Panc1 (cell line): ENCODE measurements around the gene PPOX. TPM values are rescaled to one million over a fixed set of nuclear protein-coding genes. Genes with fewer than 3 reads are reported as not detected.

Source experiments
- ATAC-seq: fragments of 200-7000 bp; cut with Tn5 transposase; 2 replicates; pipeline ENCODE4 v1.9.1; 2020; ENCODE audit warnings: mild to moderate bottlenecking, moderate library complexity
- BruUV-seq: library from RNA; stranded (reverse); fragments of 400-500 nt; replicated peaks from 2 replicates; lab custom pipeline; 2021; lab: Mats Ljungman, UMichigan
- CTCF ChIA-PET: fragments of 300-600 bp; sonication (Branson Sonifier 250); formaldehyde crosslinking; loops from one replicate; lab custom pipeline; 2022; ENCODE audit warnings: antibody characterized with exemption; lab: Charles Lee
- POLR2A ChIA-PET: fragments of 300-600 bp; sonication (Branson Sonifier 250); formaldehyde crosslinking; loops from one replicate; lab custom pipeline; 2022; ENCODE audit warnings: antibody characterized with exemption; lab: Charles Lee
- DNase-seq: peaks from one replicate; pipeline ENCODE4 v3.0.0-alpha.2; 2010; ENCODE audit warnings: low read depth, low spot score
- H3K27ac ChIP-seq: 2 replicates; pipeline ENCODE4 v1.5.1; 2011; ENCODE audit warnings: mild to moderate bottlenecking, low read length, inconsistent platforms
- H3K27me3 ChIP-seq: fragments of 200-500 bp; sonication (Bioruptor generic); 2 replicates; pipeline ENCODE4 v1.6.0; 2014; ENCODE audit warnings: low read length, inconsistent platforms; ENCODE audit not compliant: control insufficient read depth, insufficient read depth
- H3K36me3 ChIP-seq: fragments of 200-500 bp; sonication (Bioruptor generic); 2 replicates; pipeline ENCODE4 v1.5.1; 2014; ENCODE audit warnings: inconsistent platforms, mild to moderate bottlenecking, low read length, moderate library complexity; ENCODE audit not compliant: control insufficient read depth, insufficient read depth
- H3K4me1 ChIP-seq: 2 replicates; pipeline ENCODE4 v1.5.1; 2011; ENCODE audit warnings: inconsistent platforms, mild to moderate bottlenecking, low read length, moderate library complexity; ENCODE audit not compliant: control insufficient read depth, insufficient read depth
- H3K4me3 ChIP-seq, 2 experiments: 2 replicates each; pipeline ENCODE4 v1.5.1; 2011 to 2012; ENCODE audit warnings: low read depth in 2 of 2, low read length in 2 of 2, mild to moderate bottlenecking in 2 of 2, inconsistent platforms in 1 of 2, moderate library complexity in 1 of 2
- H3K9me3 ChIP-seq: fragments of 200-500 bp; sonication (Bioruptor generic); 2 replicates; pipeline ENCODE4 v1.5.1; 2014; ENCODE audit warnings: low read depth, mild to moderate bottlenecking, inconsistent platforms, low read length, moderate library complexity; ENCODE audit not compliant: control insufficient read depth, insufficient read depth
- POLR2AphosphoS5 ChIP-seq: IDR thresholded peaks from 2 replicates; pipeline ENCODE4 v1.6.1; 2012; ENCODE audit warnings: mild to moderate bottlenecking, low read depth, low read length, moderate library complexity
- REST ChIP-seq, 2 experiments: IDR thresholded peaks; 2 replicates each; pipeline ENCODE4 v1.6.1; 2011 to 2012; ENCODE audit warnings: low read depth in 2 of 2, control low read depth in 1 of 2, low read length in 1 of 2, mild to moderate bottlenecking in 1 of 2, moderate library complexity in 1 of 2; ENCODE audit not compliant: insufficient read depth in 1 of 2
- SIN3A ChIP-seq: IDR thresholded peaks from 2 replicates; pipeline ENCODE4 v1.6.1; 2012; ENCODE audit warnings: low read depth, mild to moderate bottlenecking, low read length, moderate library complexity, borderline replicate concordance; ENCODE audit not compliant: insufficient read depth
- TCF7L2 ChIP-seq: IDR thresholded peaks from 2 replicates; pipeline ENCODE4 v1.6.1; 2011; ENCODE audit warnings: mild to moderate bottlenecking, low read depth, low read length, inconsistent platforms
- in situ Hi-C: cut with HindIII; loops from 2 replicates; pipeline ENCODE4 v1.10.0; 2016; ENCODE audit warnings: low sequenced_read_pairs, low pct_unique_long_range_greater_than_20kb
- intact Hi-C: fragments of 100-400 bp; cut with micrococcal nuclease; formaldehyde crosslinking; loops from one replicate; pipeline ENCODE4 v1.10.0; 2022; ENCODE audit not compliant: unreplicated experiment
- total RNA-seq: library from RNA; stranded (reverse); gene quantifications from one replicate; pipeline ENCODE4 v1.2.1, GENCODE V29; 2021; ENCODE audit not compliant: unreplicated experiment
- TF ChIP-seq, protein P1 (sequence below): fragments of 450-650 bp; IDR thresholded peaks from 2 replicates; pipeline ENCODE4 v1.5.1; 2017; ENCODE audit warnings: mild to moderate bottlenecking

PPOX gene
- total RNA-seq, 1 experiment from 2014 or later = 20.6 TPM

DNA sequence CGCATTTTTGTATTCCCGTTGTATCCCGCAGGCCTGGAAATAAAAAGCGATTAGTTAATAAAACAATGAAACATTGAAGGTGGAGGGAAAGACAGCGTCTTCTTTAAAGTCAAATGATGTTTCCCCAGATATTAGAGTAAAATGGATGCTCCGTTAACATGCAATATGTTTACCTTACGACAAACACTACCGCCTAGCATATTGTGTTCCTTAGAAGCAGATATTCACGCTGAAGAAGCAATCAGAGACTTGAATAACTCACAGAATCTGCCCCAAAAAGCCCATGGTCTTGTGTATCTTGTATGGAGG lies 11.7 kb downstream of the PPOX start:
- Histone ChIP-seq H3K4me1 (peaks cover 10% of the 10 kb centered on the region), H3K9me3 (no peaks in the 10 kb centered on the region), H3K27ac (peak overlapping the region; percentile 93), H3K36me3 (peaks cover 16% of the 10 kb centered on the region), H3K4me3 (peak overlapping the region; percentile 82 to 90), H3K27me3 (no peaks in the 10 kb centered on the region)
- intact Hi-C loops (no loop called here), in situ Hi-C loops (no loop called here)
- TF ChIP-seq, protein P1, sequence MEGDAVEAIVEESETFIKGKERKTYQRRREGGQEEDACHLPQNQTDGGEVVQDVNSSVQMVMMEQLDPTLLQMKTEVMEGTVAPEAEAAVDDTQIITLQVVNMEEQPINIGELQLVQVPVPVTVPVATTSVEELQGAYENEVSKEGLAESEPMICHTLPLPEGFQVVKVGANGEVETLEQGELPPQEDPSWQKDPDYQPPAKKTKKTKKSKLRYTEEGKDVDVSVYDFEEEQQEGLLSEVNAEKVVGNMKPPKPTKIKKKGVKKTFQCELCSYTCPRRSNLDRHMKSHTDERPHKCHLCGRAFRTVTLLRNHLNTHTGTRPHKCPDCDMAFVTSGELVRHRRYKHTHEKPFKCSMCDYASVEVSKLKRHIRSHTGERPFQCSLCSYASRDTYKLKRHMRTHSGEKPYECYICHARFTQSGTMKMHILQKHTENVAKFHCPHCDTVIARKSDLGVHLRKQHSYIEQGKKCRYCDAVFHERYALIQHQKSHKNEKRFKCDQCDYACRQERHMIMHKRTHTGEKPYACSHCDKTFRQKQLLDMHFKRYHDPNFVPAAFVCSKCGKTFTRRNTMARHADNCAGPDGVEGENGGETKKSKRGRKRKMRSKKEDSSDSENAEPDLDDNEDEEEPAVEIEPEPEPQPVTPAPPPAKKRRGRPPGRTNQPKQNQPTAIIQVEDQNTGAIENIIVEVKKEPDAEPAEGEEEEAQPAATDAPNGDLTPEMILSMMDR = no peak
- TF ChIP-seq TCF7L2 (no peak), SIN3A (no peak), REST (IDR thresholded peaks at IDR 0.05; ENCODE audit: insufficient read depth in 1 of 2, low read depth in 2 of 2, low read length in 1 of 2) (no peak), POLR2AphosphoS5 (no peak)
- POLR2A ChIA-PET = interaction anchor here (2.0 kb wide), 1 partner anchor 23 kb away, joined by 5 read pairs; the partner anchor contains the start of gene UFC1
- ATAC-seq (no peak), DNase-seq (no peak)
- CTCF ChIA-PET = interaction anchor here (1.5 kb wide), 1 partner anchor 12 kb away, joined by 3 read pairs; the partner anchor contains the start of gene PPOX
- no TSS peak for BruUV-seq

DNA sequence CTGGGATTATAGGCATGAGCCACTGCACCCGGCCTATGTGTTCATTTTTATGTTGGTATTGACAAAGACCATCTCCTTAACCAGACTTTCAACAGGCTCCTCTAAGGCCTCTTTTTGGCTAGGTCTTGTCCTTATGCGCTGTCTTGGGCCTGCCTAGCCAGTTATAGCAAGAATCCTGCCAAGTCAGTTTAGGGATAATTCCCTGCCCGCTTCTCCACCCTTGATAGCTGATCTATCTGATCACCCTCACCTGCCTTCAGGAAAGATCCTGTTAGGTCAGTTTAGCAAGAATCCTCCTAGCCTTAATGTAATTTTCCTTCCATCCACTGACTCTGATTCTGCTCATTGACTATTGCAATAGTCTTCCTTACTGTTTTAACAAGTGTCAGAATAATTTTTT lies 13.5 kb downstream of the PPOX start:
- no TSS peak for BruUV-seq
- H3K9me3 ChIP-seq = no peaks in the 10 kb centered on the region
- TF ChIP-seq REST (IDR thresholded peaks at IDR 0.05; ENCODE audit: insufficient read depth in 1 of 2, low read depth in 2 of 2, low read length in 1 of 2) (no peak), SIN3A (no peak), TCF7L2 (no peak), POLR2AphosphoS5 (no peak)
- TF ChIP-seq, protein P1 = no peak
- H3K27me3 ChIP-seq = no peaks in the 10 kb centered on the region
- CTCF ChIA-PET = interaction anchor here (0.7 kb wide), 1 partner anchor 46 kb away, joined by 11 read pairs; the partner anchor contains the start of gene TOMM40L
- peaks cover 3% of the 10 kb centered on the region; the same call in 1 of the 2 replicates for H3K36me3 ChIP-seq
- no peak for DNase-seq
- no peak for ATAC-seq
- intact Hi-C loops = no loop called here
- POLR2A ChIA-PET = no interaction called here
- in situ Hi-C loops = no loop called here
- H3K27ac ChIP-seq = no peak overlapping the region
- H3K4me1 ChIP-seq = peaks cover 10% of the 10 kb centered on the region
- H3K4me3 ChIP-seq = no peak overlapping the region
